ENCODE data around the gene PSKH1.
"Not testable (repeated sequence)": the region's sequence is repeated elsewhere in the genome, so short reads cannot be mapped to it uniquely, and the experiment has no call there.

Gene PSKH1

DNA sequence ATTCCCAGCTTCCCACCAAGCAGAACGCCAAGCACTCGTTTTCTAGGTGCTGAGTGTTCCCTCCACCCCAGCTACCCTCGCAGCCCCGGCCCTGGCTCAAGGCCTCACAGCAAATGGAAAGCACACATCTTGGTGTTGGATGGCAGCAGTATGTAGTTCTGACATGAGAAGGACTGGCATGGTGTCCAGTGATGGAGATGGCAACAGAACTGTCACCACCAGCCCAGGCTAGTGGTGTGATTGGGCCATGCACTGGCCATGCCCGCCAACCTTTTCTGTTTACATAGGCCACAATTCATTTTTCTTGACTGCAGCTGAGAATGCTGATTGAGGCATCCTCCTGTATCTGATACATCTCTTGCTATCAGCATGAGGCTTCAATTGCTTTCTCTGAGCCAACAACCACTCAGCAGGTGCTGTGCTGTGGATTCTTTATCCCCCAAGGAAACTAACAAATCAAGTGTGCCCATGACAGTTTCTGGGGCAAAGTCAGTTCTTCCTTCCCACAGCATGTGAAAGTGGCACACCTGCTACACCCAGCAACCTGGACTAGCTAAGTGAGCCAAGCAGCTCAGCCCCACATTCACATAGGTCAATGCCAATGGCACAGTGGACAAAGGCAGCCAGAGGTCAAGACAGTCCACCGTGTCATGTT, 71.5 kb downstream of the PSKH1 start:
- DNase-seq = no peak

DNA sequence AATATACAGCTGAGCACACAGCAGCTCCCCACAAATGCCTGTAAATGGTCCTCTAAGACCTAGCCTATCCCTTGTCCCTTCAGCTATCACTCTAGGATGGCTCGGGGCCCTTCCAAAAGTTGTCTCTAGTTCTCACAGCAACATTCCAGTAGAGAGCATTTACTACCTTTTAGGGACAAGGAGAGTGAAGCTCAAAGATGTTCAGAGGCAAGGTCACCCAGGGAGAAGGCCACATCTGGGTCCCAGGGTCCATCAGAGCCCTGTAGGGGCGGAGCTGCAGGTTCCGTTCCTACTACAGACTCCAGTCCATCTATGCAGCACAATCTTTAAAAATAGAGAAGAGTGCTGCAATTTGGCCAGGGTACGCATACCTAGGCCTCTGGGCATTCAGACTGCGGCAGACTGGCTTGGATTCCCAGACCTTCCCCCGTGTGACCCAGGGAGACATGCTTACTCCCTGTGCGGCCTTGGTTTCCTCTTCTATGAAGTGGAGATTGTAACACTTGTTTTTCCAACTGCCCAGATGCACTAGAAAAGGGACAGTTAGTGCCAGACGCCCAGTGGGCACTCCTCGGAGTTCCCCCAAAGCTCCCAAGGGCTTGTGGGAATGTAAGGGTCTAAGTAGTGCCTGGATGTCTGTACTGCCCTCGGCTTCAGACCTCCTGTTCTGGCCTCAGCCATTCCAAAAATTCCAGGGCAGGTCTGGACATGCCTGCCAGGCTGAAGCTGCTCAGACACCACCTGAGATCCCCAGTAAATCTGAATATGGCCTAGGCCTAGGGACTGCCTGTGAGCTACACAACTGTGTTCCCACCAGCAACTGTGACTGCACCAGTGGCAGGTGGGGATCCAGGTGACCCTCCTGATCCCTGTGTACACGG, 72.9 kb downstream of the PSKH1 start:
- no peak for DNase-seq

DNA sequence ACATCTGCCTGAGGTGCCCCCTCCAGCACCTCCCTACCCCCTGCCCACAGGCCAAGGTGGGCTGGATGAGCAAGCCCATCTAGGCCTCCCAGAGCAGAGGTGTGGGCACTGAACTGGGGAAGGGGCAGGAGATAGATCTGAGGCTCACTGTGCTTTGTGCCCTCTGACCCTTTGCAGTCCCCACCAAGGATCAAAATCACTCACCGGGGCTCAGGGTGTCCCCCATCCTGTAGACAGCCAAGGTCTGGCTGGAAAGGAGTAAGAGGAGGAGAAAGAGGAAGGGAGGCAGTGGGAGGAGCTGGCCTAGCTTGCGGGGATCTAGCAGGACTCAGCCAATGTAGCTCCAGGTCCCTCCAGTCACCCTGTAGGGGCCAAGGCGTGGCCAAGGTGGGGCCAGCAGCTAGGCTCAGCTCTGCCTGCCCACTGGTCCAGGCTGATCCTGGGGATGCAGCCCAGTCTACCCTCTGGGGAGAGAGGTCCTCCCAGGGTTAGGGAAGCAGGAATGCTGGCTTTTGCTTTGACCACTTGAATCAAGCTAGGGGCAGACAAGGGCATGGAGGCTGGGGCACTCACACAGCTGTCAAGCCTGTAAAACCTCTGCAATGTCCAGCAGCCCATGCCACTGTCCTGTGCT, 73.6 kb downstream of the PSKH1 start:
- no peak for DNase-seq

GRCh38 chr16:67967183-67967957, 74.3 kb downstream of the PSKH1 start:
- no peak for DNase-seq

- no peak for DNase-seq
These were observed 74.9 kb downstream of the PSKH1 start for GRCh38 chr16:67967958-67968399.

DNA sequence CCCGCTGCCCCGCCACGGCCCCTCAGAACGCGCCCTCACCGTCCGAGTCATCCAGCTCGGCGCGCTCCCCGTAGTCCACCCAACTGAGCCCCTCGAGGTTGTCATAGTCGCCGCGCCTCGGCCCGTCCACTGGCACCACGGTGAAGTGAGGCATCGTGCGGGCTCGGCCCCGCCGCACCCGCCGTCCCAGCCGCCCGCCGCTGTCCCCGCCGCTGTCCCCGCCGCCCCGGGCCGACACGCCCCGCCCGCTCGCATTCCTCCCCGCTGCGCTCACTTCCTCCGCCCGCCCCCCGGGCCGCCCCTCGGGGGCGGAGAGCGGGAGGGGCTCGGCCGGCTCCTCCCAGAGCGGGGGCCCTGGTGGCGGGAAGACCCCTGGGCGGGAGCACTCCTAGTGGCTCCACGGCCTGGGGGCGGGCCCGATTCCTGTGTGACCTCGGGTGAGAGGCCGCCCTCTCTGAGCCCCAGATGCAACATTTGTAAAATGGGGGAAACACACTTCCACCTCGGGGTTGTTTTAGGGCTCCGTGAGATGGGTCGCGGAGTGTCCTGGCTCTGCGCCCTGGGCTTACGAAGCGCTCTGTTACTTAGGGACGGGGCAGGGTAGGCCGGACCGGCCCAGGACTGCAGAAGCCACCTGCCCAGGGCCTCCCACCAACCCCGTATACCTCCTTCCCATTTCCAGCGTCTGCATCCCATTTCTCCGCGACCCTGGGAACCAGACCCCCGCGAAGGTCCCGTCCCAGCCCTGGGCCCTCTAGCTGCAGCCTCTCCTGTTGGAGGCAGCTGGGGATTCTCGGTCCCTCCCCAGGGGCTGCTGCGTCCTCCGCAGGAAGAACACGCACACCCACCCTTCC, 75.6 kb downstream of the PSKH1 start, which contains the start of gene SLC12A4:
TSS of gene SLC12A4 (minus strand) at position 238 of the 854 bp plus-strand sequence. CDS start at position 154, 84 bp downstream.
- no peak for DNase-seq

DNA sequence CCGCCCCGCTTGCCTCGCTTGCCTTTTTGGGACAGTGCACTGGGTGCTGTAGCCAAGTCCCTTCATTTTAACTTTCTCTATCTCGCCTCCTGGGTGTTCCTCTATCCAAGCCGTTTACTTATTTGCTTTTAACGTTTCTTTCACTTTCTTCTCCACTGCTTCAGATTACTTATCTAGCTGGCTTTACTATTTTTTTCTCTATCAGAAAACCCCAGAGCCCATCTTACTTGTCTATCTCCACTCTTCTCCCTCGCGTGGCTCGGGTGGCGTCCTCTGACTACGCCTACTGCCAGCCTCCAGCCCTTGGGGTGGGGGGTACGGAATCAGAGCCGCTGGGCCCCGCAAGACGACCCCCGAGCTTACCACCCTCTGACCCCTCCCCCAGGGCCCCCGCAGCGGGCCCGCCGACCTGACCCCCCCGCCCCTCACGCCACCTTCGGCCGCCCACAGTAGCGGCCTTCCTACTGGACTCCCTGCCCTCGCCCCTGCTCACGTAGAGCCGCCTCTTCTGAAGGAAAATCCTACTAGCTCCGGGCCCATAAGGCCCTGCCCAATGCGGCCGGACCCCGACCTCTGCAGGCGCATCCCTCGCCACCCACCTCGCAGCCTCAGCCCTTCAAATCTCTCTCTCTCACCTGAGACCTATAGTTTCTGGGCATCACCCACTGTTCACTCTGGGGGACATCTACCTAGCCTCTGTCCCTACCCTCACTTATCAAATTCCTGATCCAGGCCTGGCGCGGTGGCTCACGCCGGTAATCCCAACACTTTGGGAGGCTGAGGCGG, 76.4 kb downstream of the PSKH1 start:
- no peak for DNase-seq

GRCh38 chr16:67971111-67971510, 78.1 kb downstream of the PSKH1 start:
- DNase-seq = no peak

- not testable (repeated sequence) for DNase-seq
These were observed 79.2 kb downstream of the PSKH1 start for GRCh38 chr16:67972285-67972684.

- no peak for DNase-seq
These were observed 82.5 kb downstream of the PSKH1 start for GRCh38 chr16:67975321-67976105.

GRCh38 chr16:67976205-67976604, 83.2 kb downstream of the PSKH1 start:
- no peak for DNase-seq

DNA sequence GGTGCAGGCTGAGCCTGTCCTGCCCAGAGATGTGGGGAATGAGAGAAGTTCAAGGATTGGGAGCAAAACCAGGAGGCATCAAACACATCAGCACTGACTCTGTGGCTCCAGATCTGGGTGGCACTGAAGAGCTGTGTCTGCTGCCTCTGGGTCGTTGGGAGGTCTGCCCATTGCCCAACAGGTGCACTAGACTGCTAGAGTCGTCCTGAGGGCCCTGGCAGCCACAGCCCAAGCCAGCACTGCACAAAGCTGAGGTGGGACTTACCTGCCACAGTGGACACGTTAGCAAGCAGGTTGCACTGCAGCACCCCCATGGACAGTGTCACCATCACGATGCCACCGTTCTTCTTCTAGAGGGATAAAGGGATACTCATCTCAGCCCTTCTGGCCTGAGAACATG, 84.0 kb downstream of the PSKH1 start:
- DNase-seq = no peak

- DNase-seq = no peak
These were observed 84.6 kb downstream of the PSKH1 start for GRCh38 chr16:67977469-67978227.
